Psoas muscle (tissue), 8 donors: ENCODE measurements around the gene SLC2A4RG. TPM values are rescaled to one million over a fixed set of nuclear protein-coding genes. Genes with fewer than 3 reads are reported as not detected.

ENCODE experiments used
- ATAC-seq, 4 donors: fragments of 200-7000 bp; cut with Tn5 transposase; one replicate each; pipeline ENCODE4 v1.9.1; 2020; ENCODE audit warnings: moderate library complexity in 3 of 4, mild to moderate bottlenecking in 2 of 4
- DNase-seq, 2 donors: peaks; one replicate each; pipeline ENCODE4 v3.0.0-alpha.2; 2020
- H3K27ac ChIP-seq: fragments of 200-600 bp; one replicate; pipeline ENCODE4 v1.8.0; 2022
- H3K27me3 ChIP-seq, 3 donors: fragments of 200-600 bp in 1 of 3; one replicate each; pipeline versions ENCODE4 v1.6.1 to v1.8.0; 2013 to 2022; ENCODE audit warnings: low read length in 2 of 3, mild to moderate bottlenecking in 2 of 3, moderate library complexity in 1 of 3; ENCODE audit not compliant: insufficient read depth in 3 of 3
- H3K36me3 ChIP-seq, 2 donors: fragments of 200-600 bp in 1 of 2; one replicate each; pipeline versions ENCODE4 v1.6.1 to v1.8.0; 2013 to 2022; ENCODE audit warnings: low read depth in 1 of 2, mild to moderate bottlenecking in 1 of 2, moderate library complexity in 1 of 2; ENCODE audit not compliant: insufficient read depth in 1 of 2
- H3K4me1 ChIP-seq: fragments of 200-600 bp; one replicate; pipeline ENCODE4 v1.8.0; 2022
- H3K4me3 ChIP-seq: fragments of 200-600 bp; one replicate; pipeline ENCODE4 v1.8.0; 2022; ENCODE audit warnings: mild to moderate bottlenecking
- H3K9me3 ChIP-seq: fragments of 200-600 bp; one replicate; pipeline ENCODE4 v1.8.0; 2022
- CTCF ChIP-seq: fragments of 200-600 bp; IDR thresholded peaks from one replicate; pipeline ENCODE4 v1.8.0; 2022; ENCODE audit warnings: antibody characterized with exemption
- WGBS, 3 donors: extraction: QIAGEN DNeasy Blood & Tissue Kit; methylation state at CpG; one replicate each; pipeline versions ENCODE4 v1.1.6 to v1.1.7; 2013; 5-methylcytosine and 5-hydroxymethylcytosine counted together
- intact Hi-C, 2 donors: fragments of 100-400 bp; cut with DNase I; formaldehyde crosslinking; loops; one replicate each; pipeline versions ENCODE4 v1.11.0 to v1.14.2; 2022
- polyA plus RNA-seq, 3 donors: library from polyadenylated mRNA; stranded (reverse); fragments of 200-250 nt; gene quantifications; one replicate each; pipeline ENCODE4 v1.2.3, GENCODE V29; 2013
- total RNA-seq, 4 donors: library from RNA; stranded (reverse); fragmentation: NEBNext Ultra II Directional in 2 of 4; extraction: Animal tissue kit (Norgen Biotek cat#: 25700) in 2 of 4; gene quantifications; one replicate each; pipeline versions ENCODE4 v1.2.1 to v1.2.4, GENCODE V29; 2021 to 2023
- donor health status: healthy with polysubstance abuse.
- donor health status: DM: no; HTN: no; CAD: no; lungs with moderate emphysema.
- donor health status: Bipolar disorder and iron deficiency.
- donor health status: healthy.
- donor health status: DM: yes; HTN: yes; CAD: no.
- donor health status: DM: no; HTN: no; CAD: no.
- donor health status: DM: no; HTN: no; CAD: no.
- donor health status: DM: yes; HTN: yes; CAD: no.

The SLC2A4RG gene
- total and polyA plus RNA-seq, 7 donors, result 27.1 to 79.1 (median 43.7) TPM

- H3K27me3 ChIP-seq, result no peaks in the 10 kb centered on the region
- no peak overlapping the region for H3K4me3 ChIP-seq
- no peak overlapping the region for H3K27ac ChIP-seq
- no peaks in the 10 kb centered on the region for H3K4me1 ChIP-seq
- H3K9me3 ChIP-seq, result no peaks in the 10 kb centered on the region
- ATAC-seq, result no peak
- intact Hi-C loops, result no loop called here
- TF ChIP-seq CTCF, result no peak
- WGBS, 3 donors, result 86 to 97% (median 89%) methylated on average over 7 of the region's 7 CpGs
- H3K36me3 ChIP-seq, result no peaks in the 10 kb centered on the region
- DNase-seq, result peak in 1 of 2 donors; percentile 27
These were observed 19.9 kb downstream of the SLC2A4RG start for GRCh38 chr20:63759377-63759901.

DNA sequence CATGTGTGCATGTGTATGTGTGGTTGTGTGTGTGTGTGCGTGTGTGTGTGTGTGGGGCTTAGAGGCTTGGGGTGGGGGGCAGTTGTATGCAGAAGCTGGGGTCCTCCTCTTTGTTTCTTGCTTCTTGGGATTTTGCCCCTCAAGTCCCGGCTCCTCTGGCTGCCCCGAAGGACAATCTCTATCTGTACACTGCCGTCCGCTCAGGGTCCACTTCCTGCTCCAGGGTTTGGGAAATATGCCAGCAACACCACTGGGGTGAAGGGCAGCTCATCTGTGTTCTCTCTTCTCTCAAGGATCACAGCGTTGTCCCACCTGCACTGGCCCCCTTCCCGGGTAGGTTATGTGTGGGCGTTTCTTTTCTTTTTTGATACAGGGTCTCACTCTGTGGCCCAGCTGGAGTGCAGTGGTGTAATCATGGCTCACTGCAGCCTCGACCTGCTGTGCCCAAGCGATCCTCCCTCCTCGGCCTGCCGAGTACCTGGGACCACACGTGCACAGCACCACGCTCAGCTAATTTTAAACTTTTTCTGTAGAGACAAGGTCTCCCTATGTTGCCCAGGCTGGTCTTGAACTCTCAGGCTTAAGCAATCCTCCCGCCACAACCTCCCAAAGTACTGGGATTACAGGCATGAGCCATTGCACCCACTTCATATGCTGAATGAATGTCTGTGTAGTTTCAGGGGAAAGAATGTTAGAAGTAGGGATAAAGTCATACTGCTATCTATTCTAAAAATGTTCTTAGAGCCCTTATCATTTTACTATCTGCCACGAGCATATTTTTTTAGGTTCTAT is 25.7 kb downstream of the SLC2A4RG start:
- Histone ChIP-seq H3K36me3 (peaks cover 0 to 6% of the 10 kb centered on the region in 2 donors), H3K4me1 (no peaks in the 10 kb centered on the region), H3K27ac (no peak overlapping the region), H3K27me3 (no peaks in the 10 kb centered on the region), H3K9me3 (no peaks in the 10 kb centered on the region), H3K4me3 (no peak overlapping the region)
- DNase-seq (no peak), ATAC-seq (no peak)
- no peak for TF ChIP-seq CTCF
- intact Hi-C loops, result no loop called here
- WGBS, 3 donors, result 83 to 86% (median 85%) methylated on average over 14 to 16 of the region's 16 CpGs

- H3K27me3 ChIP-seq, result no peaks in the 10 kb centered on the region
- peak in 3 of 4 donors; percentile 41 to 69 (median 67) for ATAC-seq
- H3K4me1 ChIP-seq, result no peaks in the 10 kb centered on the region
- 70 to 80% (median 78%) methylated on average over 7 of the region's 7 CpGs for WGBS, 3 donors
- H3K9me3 ChIP-seq, result no peaks in the 10 kb centered on the region
- no peak for DNase-seq
- H3K4me3 ChIP-seq, result no peak overlapping the region
- intact Hi-C loops, result no loop called here
- peaks cover 0 to 6% of the 10 kb centered on the region in 2 donors for H3K36me3 ChIP-seq
- no peak for TF ChIP-seq CTCF
- no peak overlapping the region for H3K27ac ChIP-seq
These were observed 26.3 kb downstream of the SLC2A4RG start for GRCh38 chr20:63765902-63766301.

- 44 to 63% (median 51%) methylated on average over 38 of the region's 38 CpGs for WGBS, 3 donors
- Histone ChIP-seq H3K4me3 (no peak overlapping the region), H3K27ac (no peak overlapping the region), H3K36me3 (peaks cover 0 to 6% of the 10 kb centered on the region in 2 donors), H3K4me1 (no peaks in the 10 kb centered on the region), H3K27me3 (no peaks in the 10 kb centered on the region), H3K9me3 (no peaks in the 10 kb centered on the region)
- intact Hi-C loops, result no loop called here
- DNase-seq (no peak), ATAC-seq (peak in 1 of 4 donors; percentile 28)
- no peak for TF ChIP-seq CTCF
These were observed 27.3 kb downstream of the SLC2A4RG start for GRCh38 chr20:63766695-63767426.
